HG03135 (cell line): ENCODE results near the gene SLC45A1.
"Not testable (repeated sequence)": the region's sequence is repeated elsewhere in the genome, so short reads cannot be mapped to it uniquely, and the experiment has no call there.

ENCODE experiments used
- ATAC-seq: cut with Tn5 transposase; IDR thresholded peaks from one replicate; pipeline ENCODE4 v1.9.1; 2021; ENCODE audit warnings: mild to moderate bottlenecking, moderate library complexity; ENCODE audit not compliant: unreplicated experiment

Gene SLC45A1

DNA sequence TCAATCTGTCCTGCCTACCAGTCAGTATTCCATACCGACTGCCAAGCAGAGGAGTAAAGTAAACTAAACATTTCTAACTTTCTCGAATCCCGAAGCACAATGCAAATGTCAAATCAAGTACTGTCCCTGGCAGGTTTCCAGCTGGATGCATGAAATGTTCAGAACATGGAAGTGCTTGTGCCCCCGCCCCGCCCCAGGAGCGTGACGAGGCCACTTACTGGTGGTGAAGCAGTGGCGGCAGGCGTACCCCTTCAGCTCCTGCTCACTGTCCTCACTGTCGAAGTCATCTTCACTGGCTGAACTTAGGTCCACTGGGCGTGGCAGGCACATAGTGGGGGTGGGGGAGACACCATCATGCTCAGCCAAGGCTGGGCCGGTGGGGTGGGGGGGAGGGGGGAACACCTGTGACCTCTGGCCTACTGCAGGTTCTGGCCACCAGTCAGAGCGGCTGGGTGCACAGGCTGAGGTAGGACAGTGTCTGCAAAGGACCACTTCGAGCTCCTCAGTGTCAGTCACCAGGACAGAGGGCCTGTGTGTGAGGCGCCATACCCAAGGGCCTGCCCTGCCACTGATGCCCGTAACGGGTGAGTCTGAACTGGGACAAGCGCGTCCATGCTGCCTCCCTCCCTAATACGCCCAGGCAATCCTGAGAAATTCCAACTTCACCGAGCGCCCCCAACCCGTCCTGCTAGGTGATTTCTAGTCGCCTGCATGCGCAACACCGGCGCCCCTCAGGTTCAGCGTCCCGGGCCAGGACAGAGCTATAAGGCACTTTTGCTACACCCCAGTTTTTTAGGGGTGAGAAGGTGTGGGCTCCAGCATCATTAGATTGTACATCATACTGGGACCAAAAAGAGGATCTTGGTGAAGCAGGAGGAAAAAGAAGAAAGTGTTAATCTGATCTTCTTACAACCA is 46.9 kb downstream of the SLC45A1 start:
- no peak for ATAC-seq

DNA sequence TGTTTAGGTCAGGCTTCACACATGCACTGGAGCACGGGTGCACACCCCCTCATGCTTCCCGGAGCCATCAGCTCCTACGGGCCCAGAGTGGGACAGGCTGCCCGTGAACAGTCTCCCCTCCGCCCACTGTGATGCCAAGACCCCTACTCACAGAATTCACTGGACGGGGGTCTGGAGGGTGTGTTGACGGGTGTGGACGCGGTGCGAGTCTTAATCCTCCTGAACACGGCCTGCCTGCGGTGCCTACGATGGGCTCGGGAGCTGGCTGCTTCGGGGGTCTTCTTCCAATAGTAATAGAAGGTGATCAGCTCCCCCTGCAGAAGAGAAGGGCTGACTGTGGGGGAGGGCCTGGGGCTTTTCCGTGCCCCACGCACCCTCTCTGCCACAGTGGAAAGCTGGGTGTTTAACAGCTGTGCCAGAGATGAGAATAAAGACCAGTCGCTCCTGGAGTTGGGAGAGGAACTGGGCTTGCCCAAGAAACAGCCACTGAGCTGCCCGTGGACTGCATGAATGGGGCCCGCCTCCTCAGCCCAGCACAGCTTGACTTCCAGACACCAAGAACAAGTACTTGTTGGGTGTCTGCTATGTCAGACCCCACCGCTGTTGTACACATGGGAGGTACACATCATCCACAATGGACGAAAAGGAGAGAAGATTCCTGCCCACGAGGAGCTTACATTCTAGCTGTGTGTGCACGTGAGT is 47.9 kb downstream of the SLC45A1 start:
- ATAC-seq: no peak

DNA sequence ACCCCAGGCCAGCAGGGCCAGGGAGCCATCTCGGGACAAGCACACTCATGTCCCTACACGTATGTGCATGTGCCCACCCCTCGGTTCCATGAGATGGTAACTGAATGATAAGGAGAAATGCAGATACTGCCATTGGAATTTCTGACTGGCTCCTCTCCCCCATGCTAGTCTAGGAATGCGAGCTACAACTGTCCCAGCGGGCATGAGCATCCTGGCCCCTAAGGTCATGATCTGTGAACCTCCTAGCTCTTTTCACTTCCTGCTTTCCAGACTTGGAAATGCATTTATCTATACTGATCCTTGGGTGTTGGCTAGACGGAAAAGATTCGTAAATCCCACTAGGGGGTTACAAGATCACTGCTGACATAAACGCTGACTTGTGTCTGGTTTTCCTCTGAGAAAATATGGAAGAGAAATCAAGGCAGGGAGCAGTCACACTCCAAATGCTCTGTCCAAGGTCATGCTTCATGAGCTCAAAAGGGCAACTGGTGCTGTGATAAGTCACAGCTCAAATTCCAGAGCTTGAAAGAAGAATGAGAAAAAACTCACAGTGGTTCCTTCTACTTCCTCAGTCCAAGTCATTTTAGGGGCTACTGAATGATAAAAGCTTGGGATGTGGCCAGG is 49.8 kb downstream of the SLC45A1 start:
- no peak for ATAC-seq

DNA sequence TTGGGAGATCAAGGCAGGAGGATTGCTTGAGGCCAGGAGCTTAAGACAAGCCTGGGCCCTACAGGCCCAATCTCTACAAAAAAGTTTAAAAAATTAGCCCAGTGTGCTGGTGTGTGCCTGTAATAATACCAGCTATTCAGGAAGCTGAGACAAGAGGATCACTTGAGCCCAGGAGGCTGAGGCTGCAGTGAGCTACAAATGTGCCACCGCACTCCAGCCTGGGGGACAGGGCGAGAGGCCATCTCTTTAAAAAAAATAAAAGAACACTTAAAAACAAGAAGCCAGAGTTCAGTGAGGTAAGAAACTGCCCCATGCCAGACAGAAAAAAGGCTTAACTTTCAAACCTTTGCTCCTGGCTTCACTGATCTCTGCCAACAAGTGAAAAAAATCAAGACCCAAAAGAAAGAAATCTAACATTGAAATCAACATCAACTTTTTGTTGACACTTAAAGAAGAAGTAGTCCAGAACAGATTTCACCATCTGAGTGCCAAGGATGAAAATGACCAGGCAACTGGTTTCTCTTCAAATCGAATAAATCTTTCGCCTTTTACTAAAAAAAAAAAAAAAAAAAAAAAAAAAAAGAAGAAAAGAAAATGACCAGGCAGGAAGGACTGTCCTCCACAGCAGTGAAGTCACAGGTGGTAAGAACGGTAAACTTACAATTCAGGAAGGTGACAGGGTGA is 51.2 kb downstream of the SLC45A1 start:
- no peak for ATAC-seq

DNA sequence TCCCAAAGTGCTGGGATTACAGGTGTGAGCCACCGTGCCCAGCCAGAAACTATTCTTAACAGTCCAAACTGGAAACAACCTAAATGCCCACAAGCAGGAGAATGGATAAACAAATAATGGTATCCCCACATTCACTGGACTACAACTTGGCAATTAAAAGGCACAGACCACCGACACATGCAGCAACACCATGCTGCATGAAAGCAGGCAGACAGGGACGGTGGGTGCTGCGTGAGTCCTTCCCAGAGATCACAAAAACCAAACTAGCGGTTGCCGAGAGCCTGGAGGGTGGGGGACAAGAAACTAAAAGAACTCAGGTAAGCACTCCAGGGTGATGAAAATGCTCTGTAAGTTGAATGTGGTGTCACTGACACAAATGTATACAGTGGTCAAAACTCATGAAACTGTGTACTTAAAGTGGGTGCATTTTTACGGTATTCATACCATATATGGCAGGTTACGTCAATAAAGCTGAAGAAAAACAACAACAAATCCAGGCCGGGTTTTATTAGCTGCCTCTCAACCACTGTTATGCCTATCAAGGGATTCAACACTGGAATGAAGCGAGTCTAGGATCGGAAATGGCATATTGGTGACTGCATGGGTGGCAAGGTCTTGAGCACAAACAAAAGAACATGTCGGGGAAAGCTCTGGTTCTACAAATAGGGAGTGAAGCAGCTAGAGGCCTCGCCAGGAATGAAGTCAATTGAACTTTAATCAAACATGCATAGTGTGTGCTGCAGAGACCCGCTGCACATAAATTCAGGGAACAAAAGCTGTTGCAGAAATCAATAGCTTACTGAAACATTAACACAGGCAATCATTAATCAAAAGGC is 52.4 kb downstream of the SLC45A1 start:
- no peak for ATAC-seq

DNA sequence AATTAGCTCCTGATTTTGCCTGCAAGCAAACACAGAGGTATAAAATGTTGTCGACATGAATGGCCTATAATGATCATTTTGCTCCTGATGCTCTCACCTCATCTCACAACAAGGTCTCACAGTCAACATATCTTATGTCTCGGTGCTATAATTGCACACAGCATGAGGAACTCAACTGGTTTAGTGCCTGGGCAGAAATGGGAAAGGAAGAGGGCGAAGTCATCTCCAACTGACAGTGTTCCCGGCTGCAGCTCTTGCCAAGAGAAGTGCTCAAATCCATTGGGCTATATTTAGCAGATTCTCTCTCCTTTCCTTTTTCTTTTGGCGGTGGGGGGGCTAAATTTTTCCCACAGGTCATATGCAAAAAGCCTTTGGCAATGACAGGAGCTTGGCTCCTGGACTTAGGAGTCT is 53.0 kb downstream of the SLC45A1 start:
- no peak for ATAC-seq

DNA sequence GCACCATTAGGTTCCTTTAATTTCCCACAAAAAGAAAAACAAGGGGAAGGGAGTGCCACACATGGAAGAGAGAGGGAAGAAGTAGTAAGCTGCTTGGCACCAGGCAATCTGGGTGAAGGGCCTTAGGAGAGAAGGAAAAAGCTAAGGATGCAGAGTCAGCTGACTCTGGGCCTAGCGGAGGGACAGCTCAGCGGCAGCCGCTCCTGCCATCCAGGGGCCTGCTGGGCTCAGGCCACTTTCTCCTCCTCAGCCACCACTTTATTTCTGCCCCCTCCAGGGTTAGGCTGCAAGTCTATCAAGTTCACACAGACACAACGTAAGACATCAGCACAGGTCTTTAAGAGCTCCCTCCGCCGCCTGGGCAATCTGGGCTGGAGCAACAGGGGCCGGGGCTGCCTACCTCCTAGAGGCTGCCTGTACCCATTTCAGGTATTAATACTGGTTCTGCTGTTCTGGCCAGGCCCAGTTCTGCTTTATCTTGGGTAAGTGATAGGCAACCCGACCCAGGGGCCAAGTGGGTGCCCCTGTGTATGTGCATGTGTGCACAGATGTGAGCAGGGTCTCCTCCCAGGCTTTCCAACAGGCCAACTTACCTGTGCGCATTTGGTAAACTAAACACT is 53.6 kb downstream of the SLC45A1 start:
- no peak for ATAC-seq

DNA sequence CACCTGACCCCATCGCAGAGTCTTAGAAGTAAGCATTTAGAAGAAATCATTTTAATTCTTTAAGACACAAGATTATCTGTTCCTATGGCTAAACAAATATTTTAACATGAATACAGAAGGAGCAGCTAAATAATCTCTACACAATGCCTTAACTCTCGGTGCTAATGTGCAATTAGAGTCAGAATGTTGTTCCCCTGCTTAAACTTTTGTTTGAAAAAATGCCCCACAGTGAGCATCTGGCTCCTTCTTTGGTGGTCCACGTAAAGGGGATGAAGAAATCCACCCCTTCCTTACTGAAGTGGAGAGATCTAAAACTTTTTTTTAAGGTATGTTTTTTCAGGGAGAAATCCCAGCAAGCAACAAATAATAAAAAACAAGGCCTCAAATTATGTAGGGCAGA is 55.2 kb downstream of the SLC45A1 start:
- ATAC-seq: no peak

DNA sequence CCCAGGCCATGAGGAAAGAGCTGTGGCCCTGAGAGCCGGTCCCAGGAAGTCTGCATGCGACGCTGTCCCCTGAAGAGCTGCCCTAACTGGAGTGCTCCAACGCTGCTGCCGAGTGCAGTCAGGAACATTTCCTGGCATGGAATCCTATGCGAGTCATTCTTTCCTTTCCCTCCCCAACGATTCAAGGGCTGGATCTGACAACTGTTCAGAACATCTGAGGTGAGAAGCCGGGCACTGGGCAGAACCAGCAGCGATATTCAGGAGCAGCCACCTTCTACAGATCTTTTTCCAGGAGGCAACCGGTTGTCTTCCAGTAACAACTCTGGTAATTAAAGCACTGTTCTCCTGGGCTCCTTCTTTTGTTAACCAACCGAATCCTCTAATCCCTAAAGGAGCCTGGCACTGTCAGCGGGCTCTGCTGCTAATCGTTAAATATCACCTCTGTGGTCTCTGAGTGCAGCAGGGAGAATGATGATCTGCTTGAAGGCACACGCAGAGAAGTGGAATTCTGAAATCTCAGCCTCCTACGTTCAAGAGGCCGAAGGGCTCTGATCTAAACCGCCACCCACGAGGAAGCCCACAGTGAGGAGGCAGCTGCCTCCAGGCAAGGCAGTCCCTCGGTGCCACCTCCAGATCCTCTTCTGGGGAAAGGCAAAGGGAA is 55.8 kb downstream of the SLC45A1 start:
- ATAC-seq: no peak

DNA sequence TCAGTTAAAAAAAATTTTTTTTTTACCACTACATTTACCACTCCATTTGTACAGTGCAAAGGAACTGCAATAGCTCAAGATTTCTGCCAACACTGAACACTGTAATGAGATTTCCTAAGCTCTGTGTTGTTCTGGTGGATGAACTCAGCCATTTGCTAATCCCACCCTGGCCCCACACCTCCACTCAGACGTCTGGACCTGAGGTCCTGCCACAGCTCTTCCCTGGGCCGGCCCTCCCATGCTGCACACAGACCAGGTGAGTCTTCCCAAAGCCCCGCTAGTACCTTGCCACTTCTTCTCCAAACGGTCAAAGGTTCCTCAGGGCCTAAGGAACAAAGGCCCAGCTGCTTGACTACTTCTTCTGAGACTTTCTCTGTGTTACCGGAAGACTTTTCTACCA is 56.4 kb downstream of the SLC45A1 start:
- ATAC-seq: no peak

DNA sequence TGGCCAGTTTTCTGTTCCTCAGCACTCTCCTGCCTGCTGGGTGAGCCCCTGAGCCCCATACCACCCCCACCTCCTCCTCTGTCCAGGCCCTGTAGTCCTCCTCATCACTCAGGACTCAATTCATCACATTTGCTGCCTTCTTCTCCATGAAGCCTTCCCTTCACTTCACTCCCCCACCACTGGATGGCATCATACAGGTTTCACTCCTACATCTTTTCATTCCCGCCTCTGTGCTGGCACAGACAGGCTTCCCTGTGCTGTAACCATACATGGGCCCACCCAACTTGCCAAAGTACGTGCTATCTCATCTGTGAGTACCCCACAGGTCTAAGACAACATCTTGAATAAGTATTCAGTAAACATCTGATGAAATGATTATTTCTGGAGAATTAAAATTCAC is 56.9 kb downstream of the SLC45A1 start:
- no peak for ATAC-seq

DNA sequence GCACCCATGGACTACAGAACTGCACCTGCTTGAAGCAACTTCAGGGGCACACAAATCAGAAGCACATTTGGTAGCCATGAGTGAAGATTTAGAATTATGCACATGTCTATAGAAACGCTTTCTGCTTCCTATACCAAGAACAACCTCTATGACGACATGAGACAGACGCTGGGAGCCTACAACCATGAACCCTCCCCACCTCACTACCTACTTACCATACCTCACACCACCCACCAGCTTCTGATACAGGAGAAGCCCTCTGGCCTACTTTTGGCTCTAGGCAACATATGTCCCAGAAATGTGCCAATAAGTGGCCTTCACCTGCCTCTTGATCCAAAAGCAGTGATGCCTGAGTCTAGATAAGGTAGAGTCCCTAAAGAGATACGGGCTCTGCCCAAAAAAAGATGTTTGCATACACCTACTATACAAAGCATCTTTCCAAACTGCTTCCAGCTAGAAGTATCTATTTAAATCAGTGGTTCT is 58.5 kb downstream of the SLC45A1 start:
- no peak for ATAC-seq

DNA sequence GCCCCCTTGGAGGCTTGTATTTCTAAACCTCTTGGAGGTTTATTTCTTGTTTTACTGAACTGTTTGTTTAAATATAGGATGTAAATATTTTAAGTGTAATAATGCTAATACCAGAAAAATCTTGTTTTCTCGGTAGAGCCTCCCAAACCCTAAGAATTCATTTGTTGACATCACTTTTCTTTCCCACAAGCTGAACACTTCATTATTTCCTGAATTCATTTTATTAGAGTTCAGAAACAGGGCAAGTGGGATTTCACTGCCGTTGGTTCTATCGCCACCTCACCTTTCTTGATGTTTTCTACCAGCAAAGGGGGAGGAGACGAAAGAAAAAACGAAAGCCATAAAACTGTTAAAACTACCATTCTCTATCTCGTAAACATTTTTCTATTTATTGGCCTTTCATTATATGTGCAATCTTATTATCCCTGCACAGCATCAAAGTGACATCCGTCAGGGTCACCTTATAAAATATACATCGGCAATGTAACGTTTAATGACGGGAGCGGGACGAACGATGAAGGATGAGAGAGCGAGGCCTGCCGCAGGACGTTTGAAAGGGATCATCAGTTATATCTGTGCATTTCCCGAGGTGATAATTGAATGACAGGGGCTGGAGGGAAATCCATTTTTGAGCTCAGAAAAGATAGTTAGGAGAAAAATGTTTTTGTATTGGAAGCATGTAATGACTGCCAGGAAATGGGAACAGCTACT is 59.5 kb downstream of the SLC45A1 start:
- ATAC-seq: no peak

DNA sequence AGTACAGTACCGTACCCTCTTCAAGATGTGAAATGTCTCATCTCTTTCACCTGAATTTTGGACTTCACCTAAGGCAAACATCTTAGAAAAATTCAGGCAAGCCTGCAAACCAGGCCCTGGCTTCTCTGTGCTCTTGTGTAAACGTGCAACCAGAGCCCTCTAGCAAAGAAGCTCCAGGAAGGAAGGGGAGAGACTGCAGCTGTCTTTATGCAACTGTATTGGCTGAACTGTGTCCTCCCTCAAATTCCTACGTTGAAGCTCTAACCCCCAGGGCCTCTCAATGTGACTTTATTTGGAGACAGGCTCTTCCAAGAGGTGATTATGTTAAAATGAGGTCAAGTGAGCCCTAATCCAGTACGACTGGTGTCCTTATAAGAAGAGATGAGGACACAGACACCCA is 60.3 kb downstream of the SLC45A1 start:
- ATAC-seq: no peak

DNA sequence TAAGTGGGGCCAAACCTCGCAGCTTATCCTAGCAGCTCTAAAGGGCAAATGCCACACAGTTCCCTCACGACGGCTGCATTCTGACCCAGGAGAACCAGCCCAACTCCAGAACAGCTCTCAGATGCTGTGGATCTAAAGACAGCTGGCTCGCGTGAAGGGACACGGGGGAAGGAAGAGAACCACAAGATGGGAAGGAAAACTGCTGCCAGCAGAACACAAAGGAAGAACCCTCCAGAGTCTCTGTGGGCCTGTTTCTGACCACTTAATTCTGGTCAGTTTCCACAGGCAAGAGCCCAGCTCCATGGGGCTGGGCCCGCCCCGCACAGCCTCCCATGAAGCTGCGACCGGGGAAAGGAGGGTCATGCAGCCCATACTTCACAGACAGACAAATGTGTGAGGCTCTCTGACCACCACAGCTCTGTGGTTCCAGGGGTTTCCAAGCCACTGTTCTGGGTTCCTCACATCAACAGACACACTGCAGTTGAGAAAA is 61.1 kb downstream of the SLC45A1 start:
- no peak for ATAC-seq

DNA sequence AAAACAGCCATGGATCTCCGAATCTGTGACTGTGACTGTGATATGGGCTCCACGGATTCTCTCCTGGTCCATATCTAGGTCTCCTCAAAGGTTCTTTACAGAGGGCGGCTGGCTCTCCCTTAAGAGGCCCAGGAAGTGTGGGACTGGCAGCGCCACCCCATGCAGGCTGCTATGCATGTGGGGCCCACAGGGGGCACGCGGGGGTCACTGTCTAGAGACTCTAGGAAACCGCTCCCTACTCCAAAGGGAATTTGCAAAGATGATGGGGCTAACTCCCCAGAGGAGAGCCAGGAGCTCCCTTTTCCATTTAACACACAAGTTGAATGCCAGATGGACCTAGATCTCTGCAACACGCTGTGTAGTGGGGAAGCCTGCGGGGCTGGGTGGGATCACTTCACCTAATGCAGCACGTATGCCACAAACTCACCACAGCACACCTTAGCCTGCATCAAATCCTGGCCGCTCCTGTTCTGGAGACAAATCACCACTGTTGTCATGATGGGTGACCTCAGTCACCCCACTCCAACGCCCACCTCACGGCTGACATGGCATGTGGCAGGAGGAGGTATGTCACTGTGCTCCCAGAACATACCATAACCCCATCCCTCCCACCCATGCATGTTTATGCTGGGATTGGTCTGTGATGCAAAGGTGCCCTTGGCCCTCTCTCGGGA is 61.7 kb downstream of the SLC45A1 start:
- no peak for ATAC-seq

DNA sequence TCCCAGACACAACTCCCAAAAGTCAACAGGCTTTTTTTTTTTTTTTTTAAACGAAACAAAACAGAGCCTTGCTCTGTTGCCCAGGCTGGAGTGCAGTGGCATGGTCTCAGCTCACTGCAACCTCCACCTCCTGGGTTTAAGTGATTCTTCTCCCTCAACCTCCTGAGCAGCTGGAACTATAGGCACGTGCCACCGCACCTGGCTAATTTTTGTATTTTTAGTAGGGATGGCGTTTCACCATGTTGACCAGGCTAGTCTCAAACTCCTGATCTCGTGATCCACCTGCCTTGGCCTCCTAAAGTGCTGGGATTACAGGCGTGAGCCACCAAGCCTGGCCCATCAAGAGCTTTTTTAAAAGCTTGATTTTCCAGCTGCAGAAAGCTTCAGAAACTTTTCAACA is 62.4 kb downstream of the SLC45A1 start:
- ATAC-seq: not testable (repeated sequence)

DNA sequence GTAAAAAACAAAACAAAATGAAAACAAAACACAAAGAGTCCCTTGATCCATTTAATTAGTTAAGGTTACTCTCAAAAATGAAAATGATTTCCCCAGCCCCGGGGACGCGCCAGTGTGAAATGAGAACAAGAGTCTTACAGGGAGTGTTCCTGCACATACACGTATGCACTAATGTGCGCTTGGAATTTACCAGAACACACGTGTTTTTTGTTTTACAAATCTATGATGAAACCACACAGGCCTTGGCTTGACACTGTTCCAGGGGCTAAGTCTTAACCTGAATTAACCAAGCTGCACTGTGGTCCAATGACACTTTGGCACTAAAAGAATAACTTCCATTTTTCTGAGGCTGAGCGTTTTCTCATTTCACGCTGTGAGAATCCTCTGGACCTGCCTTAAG is 63.7 kb downstream of the SLC45A1 start:
- ATAC-seq: no peak
